Heart left ventricle (tissue), 13 donors: ENCODE measurements around the gene LAX1.

ENCODE experiments used
- CTCF ChIP-seq, 12 donors: fragments of 200-600 bp; sonication (generic) in 4 of 12; IDR thresholded peaks; one replicate each; pipeline versions ENCODE4 v1.5.0 to v1.8.0; 2018 to 2022; ENCODE audit warnings: antibody characterized with exemption in 12 of 12, mild to moderate bottlenecking in 5 of 12
- POLR2A ChIP-seq, 2 donors: fragments of 450-650 bp; IDR thresholded peaks; one replicate each; pipeline ENCODE4 v1.6.1; 2017; ENCODE audit warnings: antibody characterized with exemption in 2 of 2, mild to moderate bottlenecking in 2 of 2, moderate library complexity in 2 of 2
- donor health status: ischemic (EF 13 %, LVEDD 7.1; RV severe dilation, severe dysfunction).
- donor health status: DM: no; HTN: yes; CAD: no.
- donor health status: DM: no; HTN: no; CAD: no.
- donor health status: ischemic (EF 25% LVEDD 6.9; RV normal size, moderate dysfunction).
- donor health status: ischemic (EF 25% LVEDD 5.7; RV mildly dilated, moderate dysfunction).
- donor health status: ischemic (EF 35%, LVEDD 5.7; RV mildly dilated, moderate dysfunction).
- donor health status: nonischemic (EF 11% LVEDD 7.7; RV severe dilation, severe dysfunction).
- donor health status: DM: yes; HTN: yes; CAD: no.
- donor health status: PGD.
- donor health status: ischemic (EF 29% LVEDD 5.4; RV normal size, mild dysfunction).
- donor health status: nonischemic (EF 23%, LVEDD 6.1; RV moderate dilation, normal function).

- TF ChIP-seq CTCF (IDR thresholded peaks at IDR 0.05) (no peak), POLR2A (IDR thresholded peaks at IDR 0.05) (no peak)
These were observed 38.5 kb upstream of the LAX1 start for GRCh38 chr1:203726417-203726867.
